ENCODE data around the gene GAA. TPM values are rescaled to one million over a fixed set of nuclear protein-coding genes. Genes with fewer than 3 reads are reported as not detected.
A peak's percentile ranks its signal among the peaks of the same experiment; 100 is the strongest.

Gene GAA
- total and polyA plus RNA-seq, 8 donors = 24.1 to 105 (median 36.9) TPM

DNA sequence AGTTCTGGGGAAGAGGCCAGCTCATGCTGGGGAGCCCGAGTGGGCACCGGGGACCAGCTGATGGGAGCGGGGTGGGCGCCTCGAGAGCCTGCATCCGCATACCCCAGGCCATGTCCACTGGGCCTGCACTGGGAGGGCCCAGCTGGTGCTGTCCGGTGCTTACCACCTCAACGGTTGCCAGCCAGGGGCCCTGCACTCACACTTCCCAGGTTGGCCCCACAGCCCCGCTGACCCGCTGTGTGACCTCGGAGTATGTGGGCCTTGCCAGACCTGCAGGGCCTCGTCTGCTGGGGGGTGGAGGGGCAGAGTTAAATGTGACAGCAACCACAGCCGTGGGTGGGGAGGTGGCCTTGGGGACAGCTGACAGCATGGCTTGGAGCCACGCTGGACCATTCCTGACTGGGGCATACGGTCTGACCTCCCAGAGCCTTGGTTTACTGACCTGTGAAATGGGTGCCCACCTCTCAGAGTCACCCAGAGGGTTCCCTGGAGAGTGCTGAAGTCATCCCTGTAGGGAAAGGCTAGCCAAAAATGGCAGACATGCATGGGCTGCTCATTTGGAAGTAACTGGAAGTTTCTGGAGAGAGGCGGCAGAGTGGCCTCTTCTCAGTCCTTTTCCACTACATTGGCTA lies 5.4 kb upstream of the GAA start:
- DNase-seq (peak in 1 of 4 donors; percentile 78), ATAC-seq (no peak)

GRCh38 chr17:80096561-80097021 lies 4.8 kb upstream of the GAA start:
- Histone ChIP-seq H3K4me3 (no peak overlapping the region), H3K9me3 (no peaks in the 10 kb centered on the region), H3K4me1 (peaks cover 0 to 40% of the 10 kb centered on the region in 2 donors), H3K27ac (no peak overlapping the region), H3K36me3 (no peaks in the 10 kb centered on the region), H3K27me3 (no peaks in the 10 kb centered on the region)
- ATAC-seq (no peak), DNase-seq (peak in 1 of 4 donors; percentile 65)
- TF ChIP-seq CTCF (IDR thresholded peaks at IDR 0.05) = no peak
- intact Hi-C loops (cut with DNase I) = no loop called here

More for the DNA sequence above, 5.4 kb upstream of the GAA start:
- Histone ChIP-seq H3K27me3 (no peaks in the 10 kb centered on the region), H3K36me3 (no peaks in the 10 kb centered on the region), H3K27ac (no peak overlapping the region), H3K4me3 (no peak overlapping the region), H3K9me3 (no peaks in the 10 kb centered on the region), H3K4me1 (peaks cover 0 to 39% of the 10 kb centered on the region in 2 donors)
- intact Hi-C loops (cut with DNase I) = no loop called here
- TF ChIP-seq CTCF (IDR thresholded peaks at IDR 0.05) = no peak

- Histone ChIP-seq H3K4me3 (no peak overlapping the region), H3K27me3 (no peaks in the 10 kb centered on the region), H3K36me3 (no peaks in the 10 kb centered on the region), H3K27ac (no peak overlapping the region), H3K4me1 (peaks cover 4 to 38% of the 10 kb centered on the region in 2 donors), H3K9me3 (no peaks in the 10 kb centered on the region)
- no peak for TF ChIP-seq CTCF (IDR thresholded peaks at IDR 0.05)
- no peak for ATAC-seq
- peak in 1 of 4 donors; percentile 53 for DNase-seq
- intact Hi-C loops (cut with DNase I) = no loop called here
These were observed 4.2 kb upstream of the GAA start for GRCh38 chr17:80097127-80097621.

DNA sequence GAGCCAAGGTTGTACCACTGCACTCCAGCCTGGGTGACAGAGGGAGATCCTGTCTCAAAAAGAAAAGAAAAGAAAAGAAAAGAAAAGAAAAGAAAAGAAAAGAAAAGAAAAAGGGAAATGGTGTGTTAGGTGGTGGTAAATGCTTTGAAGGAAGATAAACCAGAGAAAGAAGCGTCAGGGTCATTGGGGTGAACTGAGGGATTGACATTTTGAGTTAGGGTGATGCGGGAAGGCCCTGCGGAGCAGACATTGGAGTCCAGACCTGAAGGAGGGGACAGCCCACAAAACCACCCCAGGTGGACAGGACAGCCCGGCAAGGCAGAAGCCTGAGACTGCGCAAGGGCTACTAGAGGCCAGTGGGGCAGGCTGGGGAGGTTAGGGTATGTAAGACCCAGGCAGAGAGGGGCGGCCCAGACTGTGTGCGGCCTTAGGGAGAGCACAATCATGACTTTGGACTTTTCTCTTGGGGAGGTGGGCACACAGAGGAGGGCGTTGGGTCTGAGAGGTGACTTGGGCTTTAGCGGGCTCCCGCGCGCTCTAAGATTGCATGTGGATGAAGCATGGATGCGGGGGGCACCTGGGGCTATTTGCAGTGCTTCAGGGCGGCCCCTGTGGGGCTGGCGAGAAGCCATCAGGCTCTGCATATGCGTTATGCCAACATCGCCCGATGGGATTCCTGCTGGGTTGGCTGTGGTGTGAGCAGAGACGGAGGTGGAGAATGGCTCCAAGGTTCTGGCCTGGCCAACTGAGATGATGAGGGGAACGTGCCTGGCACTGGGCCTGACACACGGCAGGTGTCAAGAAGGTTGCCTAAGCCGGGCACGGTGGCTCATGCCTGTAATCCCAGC lies 3.3 kb upstream of the GAA start:
- no peak for ATAC-seq
- DNase-seq = peak in 1 of 4 donors; percentile 70
- Histone ChIP-seq H3K9me3 (no peaks in the 10 kb centered on the region), H3K4me1 (peaks cover 7 to 44% of the 10 kb centered on the region in 2 donors), H3K27ac (no peak overlapping the region), H3K36me3 (no peaks in the 10 kb centered on the region), H3K4me3 (no peak overlapping the region), H3K27me3 (no peaks in the 10 kb centered on the region)
- intact Hi-C loops (cut with DNase I) = no loop called here
- no peak for TF ChIP-seq CTCF (IDR thresholded peaks at IDR 0.05)
